H9 (cell line): ENCODE data around the gene LTK. TPM values are rescaled to one million over a fixed set of nuclear protein-coding genes. Genes with fewer than 3 reads are reported as not detected.

Experiments
- DNase-seq: peaks from one replicate; pipeline ENCODE4 v3.0.0-alpha.2; 2017
- H2AFZ ChIP-seq: one replicate; pipeline ENCODE4 v1.6.1; 2013; ENCODE audit warnings: mild to moderate bottlenecking, low read length, control low read depth, moderate library complexity
- H2AK5ac ChIP-seq: 2 replicates; pipeline ENCODE4 v1.6.1; 2013; ENCODE audit warnings: low read length, control low read depth, mixed read lengths; ENCODE audit not compliant: insufficient read length
- H2BK120ac ChIP-seq: one replicate; pipeline ENCODE4 v1.6.1; 2013; ENCODE audit warnings: low read depth, mild to moderate bottlenecking, low read length, control low read depth, inconsistent platforms; ENCODE audit not compliant: poor library complexity, severe bottlenecking
- H2BK12ac ChIP-seq: 2 replicates; pipeline ENCODE4 v1.6.1; 2013; ENCODE audit warnings: low read length, control low read depth, mixed read lengths, low read depth; ENCODE audit not compliant: insufficient read length
- H2BK15ac ChIP-seq: 2 replicates; pipeline ENCODE4 v1.6.1; 2013; ENCODE audit warnings: low read depth, low read length, control low read depth
- H2BK20ac ChIP-seq: one replicate; pipeline ENCODE4 v1.6.1; 2013; ENCODE audit warnings: low read depth, mild to moderate bottlenecking, low read length, control low read depth, inconsistent platforms; ENCODE audit not compliant: poor library complexity, severe bottlenecking
- H2BK5ac ChIP-seq: 2 replicates; pipeline ENCODE4 v1.6.1; 2013; ENCODE audit warnings: low read length, control low read depth, mixed read lengths; ENCODE audit not compliant: insufficient read length
- H3K14ac ChIP-seq: 2 replicates; pipeline ENCODE4 v1.6.1; 2013; ENCODE audit warnings: low read length, control low read depth; ENCODE audit not compliant: insufficient read depth
- H3K18ac ChIP-seq: 2 replicates; pipeline ENCODE4 v1.6.1; 2013; ENCODE audit warnings: low read depth, mild to moderate bottlenecking, mixed read lengths, low read length, control low read depth; ENCODE audit not compliant: insufficient read length
- H3K23ac ChIP-seq: 2 replicates; pipeline ENCODE4 v1.6.1; 2013; ENCODE audit warnings: low read length, control low read depth, mixed read lengths, low read depth; ENCODE audit not compliant: insufficient read length
- H3K23me2 ChIP-seq: 2 replicates; pipeline ENCODE4 v1.6.1; 2013; ENCODE audit warnings: low read depth, mild to moderate bottlenecking, mixed read lengths, low read length, control low read depth; ENCODE audit not compliant: insufficient read length, poor library complexity, severe bottlenecking
- H3K27ac ChIP-seq: 2 replicates; pipeline ENCODE4 v1.5.1; 2013; ENCODE audit warnings: low read length, control low read depth, mixed read lengths, low read depth; ENCODE audit not compliant: insufficient read length
- H3K27me3 ChIP-seq: 2 replicates; pipeline ENCODE4 v1.6.1; 2013; ENCODE audit warnings: low read length, control low read depth, inconsistent platforms; ENCODE audit not compliant: insufficient read depth
- H3K4ac ChIP-seq: 2 replicates; pipeline ENCODE4 v1.6.1; 2013; ENCODE audit warnings: low read depth, mild to moderate bottlenecking, control low read depth, inconsistent platforms, low read length, moderate library complexity
- H3K4me1 ChIP-seq: 2 replicates; pipeline ENCODE4 v1.6.1; 2013; ENCODE audit warnings: low read length, control low read depth, inconsistent platforms; ENCODE audit not compliant: insufficient read depth
- H3K4me2 ChIP-seq: 2 replicates; pipeline ENCODE4 v1.6.1; 2013; ENCODE audit warnings: low read length, control low read depth, mixed read lengths; ENCODE audit not compliant: insufficient read length, insufficient read depth
- H3K56ac ChIP-seq: 2 replicates; pipeline ENCODE4 v1.6.1; 2013; ENCODE audit warnings: low read depth, mild to moderate bottlenecking, mixed read lengths, low read length, control low read depth; ENCODE audit not compliant: insufficient read length
- H3K79me1 ChIP-seq: 2 replicates; pipeline ENCODE4 v1.6.1; 2013; ENCODE audit warnings: low read depth, mild to moderate bottlenecking, moderate library complexity, low read length, control low read depth, inconsistent platforms; ENCODE audit not compliant: insufficient read depth, poor library complexity, severe bottlenecking
- H3K79me2 ChIP-seq: 2 replicates; pipeline ENCODE4 v1.6.1; 2013; ENCODE audit warnings: low read length, control low read depth, inconsistent platforms; ENCODE audit not compliant: insufficient read depth
- H3K9ac ChIP-seq: 2 replicates; pipeline ENCODE4 v1.6.1; 2013; ENCODE audit warnings: low read length, control low read depth, mixed read lengths; ENCODE audit not compliant: insufficient read length; ENCODE audit errors: extremely low read depth
- H3K9me3 ChIP-seq: one replicate; pipeline ENCODE4 v1.6.1; 2013; ENCODE audit warnings: low read depth, low read length, inconsistent platforms; ENCODE audit not compliant: control insufficient read depth
- H3T11ph ChIP-seq: one replicate; pipeline ENCODE4 v1.6.1; 2013; ENCODE audit warnings: mild to moderate bottlenecking, low read length, control low read depth, inconsistent platforms
- H4K20me1 ChIP-seq: one replicate; pipeline ENCODE4 v1.6.1; 2013; ENCODE audit not compliant: control insufficient read depth, insufficient read length, insufficient read depth
- H4K5ac ChIP-seq: 2 replicates; pipeline ENCODE4 v1.6.1; 2013; ENCODE audit warnings: low read depth, mild to moderate bottlenecking, mixed read lengths, low read length, control low read depth; ENCODE audit not compliant: insufficient read length
- H4K8ac ChIP-seq: replicated peaks from 2 replicates; pipeline ENCODE4 v1.6.1; 2013; ENCODE audit warnings: low read length, control low read depth, mixed read lengths, low read depth; ENCODE audit not compliant: insufficient read length
- H4K91ac ChIP-seq: 2 replicates; pipeline ENCODE4 v1.6.1; 2013; ENCODE audit warnings: low read depth, mild to moderate bottlenecking, moderate library complexity, mixed read lengths, low read length, control low read depth; ENCODE audit not compliant: insufficient read length
- H3K27ac Mint-ChIP-seq, 3 experiments: 2 replicates in 2 of 3; 3 replicates in 1 of 3; pipeline ENCODE4 v1.8.0; 2020 to 2021; ENCODE audit warnings: mixed read lengths in 3 of 3, mild to moderate bottlenecking in 1 of 3, moderate library complexity in 1 of 3
- H3K27me3 Mint-ChIP-seq: 2 replicates; pipeline ENCODE4 v1.8.0; 2021; ENCODE audit warnings: low read depth, mild to moderate bottlenecking, moderate library complexity, mixed read lengths
- H3K36me3 Mint-ChIP-seq, 3 experiments: 2 replicates in 2 of 3; 3 replicates in 1 of 3; pipeline ENCODE4 v1.8.0; 2020 to 2021; ENCODE audit warnings: low read depth in 3 of 3, mixed read lengths in 3 of 3; ENCODE audit not compliant: insufficient read depth in 1 of 3
- H3K4me1 Mint-ChIP-seq, 2 experiments: 2 replicates each; pipeline ENCODE4 v1.8.0; 2020; ENCODE audit warnings: mixed read lengths in 2 of 2
- H3K4me3 Mint-ChIP-seq, 2 experiments: 2 replicates in 1 of 2; 3 replicates in 1 of 2; pipeline ENCODE4 v1.8.0; 2020 to 2021; ENCODE audit warnings: mild to moderate bottlenecking in 2 of 2, mixed read lengths in 2 of 2, moderate library complexity in 1 of 2
- H3K9me3 Mint-ChIP-seq, 2 experiments: 2 replicates in 1 of 2; 3 replicates in 1 of 2; pipeline ENCODE4 v1.8.0; 2020; ENCODE audit warnings: mild to moderate bottlenecking in 2 of 2, mixed read lengths in 2 of 2, moderate library complexity in 1 of 2
- WGBS: extraction: QIAGEN DNeasy Blood & Tissue Kit; methylation state at CpG from one replicate; pipeline ENCODE4 v1.1.7; 2013; ENCODE audit warnings: missing lambda C conversion rate, low lambda C conversion rate, mixed read lengths; ENCODE audit not compliant: insufficient read length; ENCODE audit errors: extremely low coverage; 5-methylcytosine and 5-hydroxymethylcytosine counted together
- total RNA-seq: library from RNA; stranded (reverse); gene quantifications from 2 replicates; pipeline ENCODE4 v1.2.1, GENCODE V29; 2021
- TF ChIP-seq, protein P1 (sequence below): fragments of 200-600 bp; sonication (generic); conservative IDR thresholded peaks from 3 replicates; pipeline ENCODE4 v1.8.0; 2021; ENCODE audit warnings: antibody characterized with exemption, mild to moderate bottlenecking

Gene LTK
- total RNA-seq, 1 experiment from 2014 or later = 0.31 TPM

DNA sequence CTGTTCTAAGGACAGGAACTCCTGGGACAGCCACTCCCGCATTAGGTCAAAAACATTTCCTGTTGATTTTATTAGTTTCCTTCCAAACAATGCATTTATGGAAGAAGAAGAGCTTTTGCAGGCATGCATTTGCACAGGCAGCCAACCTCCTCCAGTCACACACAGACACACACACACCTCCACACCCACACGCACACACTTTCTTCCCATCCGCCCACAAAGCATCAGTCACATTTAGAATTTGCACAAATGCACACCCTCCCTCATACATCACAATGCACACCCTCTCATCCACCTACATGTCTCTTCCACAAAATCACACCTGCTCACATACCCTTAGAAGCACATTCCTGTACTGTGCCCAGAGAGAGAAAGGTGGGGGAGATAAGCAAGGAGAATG is 41.3 kb upstream of the LTK start:
- Histone ChIP-seq H3K27ac (no peak overlapping the region), H2BK120ac (no peak overlapping the region), H4K8ac (no peak overlapping the region), H3K14ac (no peak overlapping the region), H4K5ac (no peak overlapping the region), H3K56ac (no peak overlapping the region), H4K91ac (no peak overlapping the region), H4K20me1 (no peaks in the 10 kb centered on the region), H2AFZ (no peak overlapping the region), H3T11ph (no peak overlapping the region), H3K9ac (no peak overlapping the region), H3K4me2 (no peak overlapping the region), H3K18ac (no peak overlapping the region), H3K23ac (no peak overlapping the region), H3K79me1 (no peaks in the 10 kb centered on the region), H3K4me1 (no peaks in the 10 kb centered on the region; the same call in 1 of the 2 replicates), H2BK12ac (no peak overlapping the region), H2BK20ac (no peak overlapping the region), H2BK5ac (no peak overlapping the region), H3K23me2 (peaks cover 11% of the 10 kb centered on the region), H3K4ac (no peak overlapping the region), H2BK15ac (no peak overlapping the region), H2AK5ac (no peak overlapping the region), H3K9me3 (no peaks in the 10 kb centered on the region), H3K27me3 (no peaks in the 10 kb centered on the region; the same call in 1 of the 2 replicates), H3K79me2 (no peaks in the 10 kb centered on the region)
- H3K27ac Mint-ChIP-seq = no peak overlapping the region
- peaks cover 11 to 17% of the 10 kb centered on the region in 2 experiments for H3K4me1 Mint-ChIP-seq
- H3K9me3 Mint-ChIP-seq = no peaks in the 10 kb centered on the region; a peak in 1 of 5 replicates
- H3K36me3 Mint-ChIP-seq = peaks cover 0 to 5% (median 0%) of the 10 kb centered on the region in 3 experiments; a peak in 1 of 7 replicates
- DNase-seq = no peak
- no CpG with 5 or more reads among the region's 3 CpGs for WGBS
- H3K4me3 Mint-ChIP-seq = no peak overlapping the region
- TF ChIP-seq, protein P1, sequence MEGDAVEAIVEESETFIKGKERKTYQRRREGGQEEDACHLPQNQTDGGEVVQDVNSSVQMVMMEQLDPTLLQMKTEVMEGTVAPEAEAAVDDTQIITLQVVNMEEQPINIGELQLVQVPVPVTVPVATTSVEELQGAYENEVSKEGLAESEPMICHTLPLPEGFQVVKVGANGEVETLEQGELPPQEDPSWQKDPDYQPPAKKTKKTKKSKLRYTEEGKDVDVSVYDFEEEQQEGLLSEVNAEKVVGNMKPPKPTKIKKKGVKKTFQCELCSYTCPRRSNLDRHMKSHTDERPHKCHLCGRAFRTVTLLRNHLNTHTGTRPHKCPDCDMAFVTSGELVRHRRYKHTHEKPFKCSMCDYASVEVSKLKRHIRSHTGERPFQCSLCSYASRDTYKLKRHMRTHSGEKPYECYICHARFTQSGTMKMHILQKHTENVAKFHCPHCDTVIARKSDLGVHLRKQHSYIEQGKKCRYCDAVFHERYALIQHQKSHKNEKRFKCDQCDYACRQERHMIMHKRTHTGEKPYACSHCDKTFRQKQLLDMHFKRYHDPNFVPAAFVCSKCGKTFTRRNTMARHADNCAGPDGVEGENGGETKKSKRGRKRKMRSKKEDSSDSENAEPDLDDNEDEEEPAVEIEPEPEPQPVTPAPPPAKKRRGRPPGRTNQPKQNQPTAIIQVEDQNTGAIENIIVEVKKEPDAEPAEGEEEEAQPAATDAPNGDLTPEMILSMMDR = no peak
- no peaks in the 10 kb centered on the region for H3K27me3 Mint-ChIP-seq
